Effector CD4-positive, alpha-beta T cell (primary cell): ENCODE measurements around the gene MUC5B.

Source experiments
- DNase-seq: peaks from one replicate; pipeline ENCODE4 v3.0.0-alpha.2; 2020

The MUC5B gene

DNA sequence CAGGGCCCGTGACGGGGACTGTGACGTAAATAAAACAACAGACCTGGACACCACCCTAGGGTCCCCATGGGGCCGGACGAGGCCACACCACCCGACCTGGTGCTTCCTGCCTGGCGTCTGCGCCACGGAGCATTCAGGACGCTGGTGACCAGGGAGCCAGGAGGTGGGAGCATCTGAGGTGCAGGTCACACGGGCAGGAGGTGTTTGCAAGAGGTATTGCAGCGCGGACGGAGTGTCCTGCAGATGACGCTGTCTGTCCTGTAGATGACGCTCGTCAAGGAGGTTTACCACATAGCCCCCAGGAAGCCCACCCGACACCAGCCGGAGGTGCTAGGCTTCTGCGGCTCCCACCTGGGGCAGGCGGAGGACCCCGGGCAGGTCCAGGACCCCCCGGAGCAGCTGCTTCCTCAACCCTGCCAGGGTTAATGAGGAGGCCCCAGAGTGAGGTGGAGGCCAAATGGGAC is 986 bp upstream of the MUC5B start:
- no peak for DNase-seq

DNA sequence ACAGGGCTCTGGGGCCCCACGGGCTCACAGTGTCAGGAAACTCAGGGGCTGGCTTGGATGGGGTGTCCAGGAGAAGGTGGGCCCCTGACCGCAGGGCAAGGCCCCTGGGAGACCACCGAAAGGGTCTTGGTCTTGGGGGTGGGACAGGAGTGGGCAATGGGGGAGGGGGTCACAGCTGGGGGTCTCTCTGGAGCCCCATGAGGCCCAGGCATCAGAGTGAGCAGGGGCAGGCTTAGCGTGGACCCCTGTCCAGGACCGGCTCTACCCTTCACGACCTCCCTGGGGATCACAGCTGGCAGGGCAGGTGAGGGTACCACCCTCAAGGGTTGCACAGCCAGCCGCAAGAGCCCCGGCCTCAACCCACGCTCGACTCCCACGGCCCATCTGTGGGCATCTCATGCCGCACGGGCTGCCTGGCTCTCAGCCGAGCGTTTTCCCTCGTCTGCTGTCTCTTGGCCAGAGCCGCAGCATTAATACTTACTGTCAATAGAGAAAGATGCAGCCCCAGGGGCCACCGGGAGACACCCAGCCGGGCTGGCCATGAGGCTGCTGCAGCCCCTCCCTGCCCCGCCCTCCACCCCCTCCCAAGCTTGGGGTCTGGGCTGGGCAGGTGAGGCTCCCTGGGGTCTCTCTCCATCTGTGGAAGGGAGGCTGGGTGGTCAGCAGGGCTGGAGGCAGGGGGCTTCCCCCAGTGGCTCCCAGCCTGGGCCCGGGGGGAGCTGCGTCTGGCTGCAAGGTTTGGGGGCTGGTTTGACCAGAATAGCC is 662 bp downstream of the MUC5B start:
- no peak for DNase-seq

DNA sequence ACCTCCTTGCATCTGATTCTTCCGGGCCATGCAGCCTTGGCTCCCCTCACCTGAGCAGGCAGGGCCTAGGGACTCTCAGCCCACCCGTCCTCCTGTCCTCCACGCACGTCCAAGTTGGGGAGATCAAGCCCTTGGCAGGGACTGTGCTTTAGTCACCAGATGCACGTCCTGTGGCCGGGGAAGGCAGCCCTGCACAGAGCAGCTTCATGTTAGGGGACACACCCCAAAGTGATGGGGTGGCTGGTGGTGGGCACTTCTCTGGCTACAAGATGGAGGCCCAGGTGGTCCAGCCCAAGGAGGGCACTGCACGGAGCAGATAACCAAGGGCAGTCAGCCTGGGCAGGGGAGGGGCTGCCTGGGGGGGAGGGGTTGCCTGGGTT is 1.2 kb downstream of the MUC5B start:
- DNase-seq = no peak

DNA sequence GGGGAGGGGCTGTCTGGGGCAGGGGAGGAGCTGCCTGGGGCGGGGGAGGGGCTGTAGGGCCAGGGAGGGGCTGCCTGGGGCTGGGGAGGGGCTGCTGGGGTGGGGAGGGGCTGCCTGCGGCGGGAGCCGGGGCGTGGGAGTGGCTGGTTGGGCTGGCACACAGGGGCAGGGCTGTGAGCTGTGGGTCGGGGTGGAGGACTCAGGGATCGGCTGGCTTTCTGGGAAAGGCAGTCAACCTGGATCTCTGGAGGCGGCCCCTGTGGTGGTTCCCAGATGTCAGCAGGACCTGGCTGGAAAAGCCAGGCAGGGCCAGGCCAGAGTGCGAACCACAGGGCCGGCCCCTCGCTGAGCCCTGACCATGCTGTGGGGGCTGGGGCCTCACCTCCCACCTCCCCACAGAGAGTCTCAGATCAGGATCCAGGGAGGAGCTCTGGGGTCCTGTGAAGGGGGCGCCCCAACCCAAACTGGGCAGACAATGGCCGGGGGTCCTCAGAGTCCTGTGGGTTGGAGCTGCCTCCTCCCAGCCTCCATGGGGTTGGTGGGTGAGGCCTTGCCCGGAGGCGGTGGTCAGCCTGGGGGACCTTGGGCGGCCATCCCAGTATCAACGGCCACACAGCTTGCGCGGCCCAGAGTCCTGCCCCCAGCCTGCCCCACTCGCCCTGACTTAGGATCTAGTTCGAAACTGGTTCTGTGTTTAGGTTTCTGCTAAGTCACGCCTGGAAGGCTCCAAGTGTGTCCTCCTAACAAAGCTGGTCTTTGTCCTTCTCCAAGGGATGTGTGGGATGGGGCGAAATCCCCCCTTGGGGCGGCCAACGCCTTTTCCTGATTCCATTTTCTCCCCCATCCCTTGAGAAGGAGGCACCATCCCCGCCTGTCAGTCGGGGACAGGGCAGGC is 1.9 kb downstream of the MUC5B start:
- DNase-seq = no peak

DNA sequence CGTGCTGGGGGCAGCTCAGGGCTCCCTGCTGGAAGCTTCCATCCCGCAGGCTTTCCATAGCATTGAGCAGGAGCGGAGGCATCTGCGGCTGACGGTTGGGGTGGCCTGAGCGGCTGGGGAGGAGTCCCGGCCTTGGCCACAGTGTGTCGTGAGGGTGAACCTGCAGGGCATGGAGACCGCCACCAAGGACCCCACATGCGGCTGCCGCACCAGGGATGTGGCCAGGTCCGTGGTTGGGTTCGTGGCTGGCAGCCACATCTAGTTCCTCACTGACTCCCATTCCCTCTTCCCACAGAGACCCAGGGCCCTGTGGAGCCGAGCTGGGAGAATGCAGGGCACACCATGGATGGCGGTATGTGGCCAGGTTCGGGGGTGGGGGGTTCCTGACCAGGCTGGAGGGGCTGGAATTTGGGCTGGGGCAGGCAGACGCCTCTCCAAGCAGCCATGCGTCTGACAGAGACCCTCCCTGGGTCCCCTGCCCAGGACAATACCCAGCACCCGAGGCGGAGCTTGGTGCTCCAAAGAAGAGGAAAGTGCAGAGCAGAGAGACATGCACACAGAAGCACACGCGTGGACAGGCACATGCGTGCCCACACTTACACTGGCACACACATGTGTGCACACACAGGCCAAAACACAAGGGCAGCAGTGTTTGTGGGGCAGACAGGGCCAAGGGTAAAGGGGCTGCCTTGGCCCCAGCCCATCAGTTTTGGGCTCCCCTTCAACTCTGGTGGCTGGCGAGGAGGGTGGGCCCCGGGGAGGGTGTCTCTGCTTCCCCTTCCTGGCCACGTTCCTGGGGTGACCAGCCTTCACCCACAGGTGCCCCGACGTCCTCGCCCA is 2.7 kb downstream of the MUC5B start:
- DNase-seq = no peak

DNA sequence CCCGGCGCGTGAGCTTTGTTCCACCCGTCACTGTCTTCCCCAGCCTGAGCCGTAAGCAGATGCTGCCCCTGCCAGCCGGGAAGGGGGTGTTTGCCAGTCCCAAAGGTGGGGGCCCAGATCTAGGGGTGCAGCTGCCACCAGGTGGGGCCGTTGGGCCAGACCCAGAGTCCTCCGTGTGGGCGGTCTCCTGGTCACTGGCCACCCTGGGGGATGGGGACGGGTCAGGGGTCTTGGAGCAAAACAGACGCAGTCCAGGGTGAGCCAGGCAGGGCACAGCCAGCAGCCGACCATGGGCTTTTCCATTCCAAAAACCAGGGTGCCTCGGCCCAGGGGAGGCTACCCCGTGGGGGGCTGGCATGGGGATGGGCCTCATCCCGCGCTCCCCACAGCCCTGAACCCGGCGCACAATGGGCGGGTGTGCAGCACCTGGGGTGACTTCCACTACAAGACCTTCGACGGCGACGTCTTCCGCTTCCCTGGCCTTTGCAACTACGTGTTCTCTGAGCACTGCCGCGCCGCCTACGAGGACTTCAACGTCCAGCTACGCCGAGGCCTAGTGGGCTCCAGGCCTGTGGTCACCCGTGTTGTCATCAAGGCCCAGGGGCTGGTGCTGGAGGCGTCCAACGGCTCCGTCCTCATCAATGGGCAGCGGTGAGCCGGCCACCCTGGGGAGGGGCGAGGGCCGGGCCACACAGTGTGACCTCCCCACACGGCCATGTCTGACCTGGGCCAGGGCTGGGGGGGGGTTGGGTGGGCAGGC is 3.5 kb downstream of the MUC5B start:
- no peak for DNase-seq

DNA sequence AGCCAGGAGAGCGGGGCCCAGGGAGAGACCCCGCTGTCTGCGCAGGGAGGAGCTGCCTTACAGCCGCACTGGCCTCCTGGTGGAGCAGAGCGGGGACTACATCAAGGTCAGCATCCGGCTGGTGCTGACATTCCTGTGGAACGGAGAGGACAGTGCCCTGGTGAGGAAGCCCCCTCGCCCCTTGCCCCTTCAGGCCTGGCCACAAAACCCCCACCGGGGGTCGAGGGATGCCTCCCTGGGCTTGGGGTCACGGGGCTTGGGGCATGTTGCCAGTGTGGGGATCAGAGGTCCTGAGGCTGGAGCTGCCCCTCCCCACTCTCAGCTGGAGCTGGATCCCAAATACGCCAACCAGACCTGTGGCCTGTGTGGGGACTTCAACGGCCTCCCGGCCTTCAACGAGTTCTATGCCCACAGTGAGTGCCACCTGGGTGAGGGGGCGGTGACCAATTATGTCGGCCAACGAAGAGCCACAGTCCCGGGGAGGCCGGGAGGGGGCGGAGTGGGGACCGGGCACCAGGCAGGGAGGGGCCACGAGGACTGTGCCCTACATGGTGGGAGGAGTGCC is 4.2 kb downstream of the MUC5B start:
- no peak for DNase-seq

DNA sequence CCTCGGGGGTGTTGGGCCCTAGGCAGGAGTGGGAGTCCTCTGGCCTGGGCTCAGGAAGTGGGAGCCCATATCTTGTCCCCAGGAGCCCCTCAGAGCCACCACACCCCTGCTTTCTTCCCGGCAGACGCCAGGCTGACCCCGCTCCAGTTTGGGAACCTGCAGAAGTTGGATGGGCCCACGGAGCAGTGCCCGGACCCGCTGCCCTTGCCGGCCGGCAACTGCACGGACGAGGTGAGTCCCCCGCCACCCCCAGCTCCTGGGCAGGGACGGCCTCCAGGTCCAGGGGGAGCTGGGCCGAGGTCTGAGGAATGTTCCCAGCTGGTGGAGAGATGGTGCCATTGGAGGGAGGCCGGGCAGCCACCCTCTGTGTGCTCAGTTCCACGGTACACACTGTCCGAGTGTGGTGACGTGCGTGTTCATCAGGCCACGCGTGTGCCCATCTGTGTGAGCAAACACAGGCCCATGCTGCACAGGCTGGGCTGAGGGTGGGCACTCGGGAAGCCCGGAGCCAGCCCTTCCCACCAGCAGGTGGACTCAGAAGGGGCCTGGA is 4.8 kb downstream of the MUC5B start:
- DNase-seq = no peak

DNA sequence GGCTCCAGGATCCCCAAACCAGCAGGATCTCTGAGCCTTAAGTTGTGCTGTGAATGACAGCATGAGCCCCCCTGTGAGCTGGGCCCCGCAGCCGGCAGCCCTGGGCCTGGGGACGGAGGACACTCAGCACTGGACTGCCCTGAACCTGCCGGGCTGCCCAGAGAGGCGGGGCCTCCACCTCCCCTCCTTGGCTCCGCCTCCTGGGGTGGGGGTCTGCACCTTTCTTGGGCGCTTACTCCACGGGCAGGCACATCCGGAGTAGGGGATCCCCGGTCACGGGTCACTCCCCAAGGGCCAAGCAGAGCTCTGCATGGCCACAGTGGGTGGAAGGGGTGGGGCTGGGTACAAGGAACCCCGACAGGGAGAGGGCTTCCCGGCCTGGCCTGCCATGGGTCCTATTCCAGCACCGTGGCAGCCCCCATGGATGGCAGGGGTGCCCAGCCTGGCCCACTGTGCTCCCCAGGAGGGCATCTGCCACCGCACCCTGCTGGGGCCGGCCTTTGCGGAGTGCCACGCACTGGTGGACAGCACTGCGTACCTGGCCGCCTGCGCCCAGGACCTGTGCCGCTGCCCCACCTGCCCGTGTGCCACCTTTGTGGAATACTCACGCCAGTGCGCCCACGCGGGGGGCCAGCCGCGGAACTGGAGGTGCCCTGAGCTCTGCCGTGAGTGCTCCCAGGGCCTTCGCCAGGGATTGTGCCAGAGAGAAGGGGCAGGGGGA is 5.4 kb downstream of the MUC5B start:
- no peak for DNase-seq

DNA sequence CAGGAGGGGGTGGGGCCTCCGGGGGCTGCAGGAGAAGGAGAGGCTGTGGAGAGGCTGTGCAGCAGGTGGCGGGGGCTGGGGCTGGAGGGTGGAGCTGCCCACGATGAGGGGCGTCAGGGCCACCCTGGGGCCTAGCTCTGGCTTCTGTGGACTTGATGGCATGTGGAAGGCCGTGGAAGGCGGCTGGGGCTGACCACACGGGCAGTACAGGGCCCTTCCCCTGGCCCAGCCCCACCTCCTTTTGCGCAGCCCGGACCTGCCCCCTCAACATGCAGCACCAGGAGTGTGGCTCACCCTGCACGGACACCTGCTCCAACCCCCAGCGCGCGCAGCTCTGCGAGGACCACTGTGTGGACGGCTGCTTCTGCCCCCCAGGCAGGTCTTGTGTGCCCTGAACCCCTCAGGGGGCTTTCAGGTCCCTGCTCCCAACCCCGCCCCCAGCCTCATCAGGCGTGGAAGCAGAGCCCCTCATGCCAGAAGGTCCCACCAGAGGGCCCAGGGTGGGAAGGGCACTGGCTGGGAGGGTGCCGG is 6.1 kb downstream of the MUC5B start:
- no peak for DNase-seq

DNA sequence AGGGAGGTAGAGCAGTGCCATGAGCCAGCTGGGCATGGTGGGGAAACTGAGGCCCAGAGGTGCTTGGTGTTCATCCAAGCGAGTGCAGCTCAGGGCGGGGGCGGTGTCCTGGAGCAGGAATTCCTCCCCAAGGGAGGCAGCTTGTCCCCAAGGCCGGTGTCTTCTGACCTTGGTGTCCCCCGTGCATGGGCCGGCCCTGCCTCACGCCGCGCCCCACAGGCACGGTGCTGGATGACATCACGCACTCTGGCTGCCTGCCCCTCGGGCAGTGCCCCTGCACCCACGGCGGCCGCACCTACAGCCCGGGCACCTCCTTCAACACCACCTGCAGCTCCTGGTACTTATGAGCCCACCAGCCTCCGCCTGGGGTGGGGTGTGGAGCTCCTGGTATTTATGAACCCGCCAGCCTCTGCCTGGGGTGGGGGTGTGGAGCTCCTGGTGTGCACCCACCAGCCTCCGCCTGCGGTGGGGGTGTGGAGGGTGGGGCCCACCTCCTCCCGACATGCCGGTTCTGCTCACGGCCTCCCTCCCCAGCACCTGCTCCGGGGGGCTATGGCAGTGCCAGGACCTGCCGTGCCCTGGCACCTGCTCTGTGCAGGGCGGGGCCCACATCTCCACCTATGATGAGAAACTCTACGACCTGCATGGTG is 6.7 kb downstream of the MUC5B start:
- DNase-seq = no peak

DNA sequence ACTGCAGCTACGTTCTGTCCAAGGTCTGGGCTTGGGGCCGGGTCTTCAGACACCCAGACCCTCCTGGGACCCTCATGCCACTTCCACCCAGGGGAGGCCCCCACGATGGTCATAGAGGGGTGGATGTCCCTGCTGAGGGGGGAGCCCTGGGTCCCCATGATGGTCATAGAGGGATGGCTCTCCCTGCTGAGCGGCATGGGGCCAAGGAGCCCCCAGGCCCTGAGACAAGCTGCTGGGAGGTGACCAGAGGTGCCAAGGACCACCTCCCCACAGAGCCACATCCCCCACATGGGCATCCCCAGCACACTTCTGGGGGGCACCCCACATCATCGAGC is 7.2 kb downstream of the MUC5B start:
- no peak for DNase-seq

DNA sequence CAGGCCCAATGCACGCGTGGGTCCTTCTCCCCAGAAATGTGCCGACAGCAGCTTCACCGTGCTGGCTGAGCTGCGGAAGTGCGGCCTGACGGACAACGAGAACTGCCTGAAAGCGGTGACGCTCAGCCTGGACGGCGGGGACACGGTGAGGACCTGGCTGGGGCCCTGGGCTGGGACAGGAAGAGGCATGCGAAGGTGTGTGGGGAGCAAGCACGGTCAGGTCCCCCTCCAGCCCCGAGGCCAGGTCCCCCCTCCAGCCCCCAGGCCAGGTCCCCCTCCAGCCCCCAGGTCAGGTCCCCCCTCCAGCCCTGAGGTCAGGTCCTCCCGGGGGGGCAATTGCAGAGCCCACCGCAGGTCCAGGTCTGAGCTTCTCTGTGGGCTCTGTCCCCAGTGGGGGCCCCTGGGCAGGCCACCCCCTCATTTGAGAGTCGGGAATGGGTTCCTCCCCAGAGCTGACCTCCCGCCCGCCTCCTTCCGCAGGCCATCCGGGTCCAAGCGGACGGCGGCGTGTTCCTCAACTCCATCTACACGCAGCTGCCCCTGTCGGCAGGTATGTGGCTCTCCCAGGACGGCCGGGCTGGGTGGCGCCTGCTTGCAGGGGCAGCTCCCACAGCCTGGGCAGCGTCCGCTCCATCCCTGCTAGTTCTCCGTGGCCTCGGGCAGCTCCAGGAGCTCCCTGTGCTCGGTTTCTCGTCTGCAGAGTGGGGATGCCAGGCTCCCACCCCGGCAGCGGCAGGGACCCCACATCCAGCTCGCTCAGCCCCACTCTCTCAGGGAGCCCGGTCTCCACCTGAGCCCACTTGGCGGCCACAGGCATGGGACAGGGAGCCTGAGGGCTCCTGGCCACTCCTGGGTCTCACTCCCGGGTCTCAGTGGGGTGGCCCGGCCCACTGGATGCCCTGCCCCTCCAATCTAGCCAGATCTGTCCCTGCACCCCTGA is 7.9 kb downstream of the MUC5B start:
- no peak for DNase-seq

DNA sequence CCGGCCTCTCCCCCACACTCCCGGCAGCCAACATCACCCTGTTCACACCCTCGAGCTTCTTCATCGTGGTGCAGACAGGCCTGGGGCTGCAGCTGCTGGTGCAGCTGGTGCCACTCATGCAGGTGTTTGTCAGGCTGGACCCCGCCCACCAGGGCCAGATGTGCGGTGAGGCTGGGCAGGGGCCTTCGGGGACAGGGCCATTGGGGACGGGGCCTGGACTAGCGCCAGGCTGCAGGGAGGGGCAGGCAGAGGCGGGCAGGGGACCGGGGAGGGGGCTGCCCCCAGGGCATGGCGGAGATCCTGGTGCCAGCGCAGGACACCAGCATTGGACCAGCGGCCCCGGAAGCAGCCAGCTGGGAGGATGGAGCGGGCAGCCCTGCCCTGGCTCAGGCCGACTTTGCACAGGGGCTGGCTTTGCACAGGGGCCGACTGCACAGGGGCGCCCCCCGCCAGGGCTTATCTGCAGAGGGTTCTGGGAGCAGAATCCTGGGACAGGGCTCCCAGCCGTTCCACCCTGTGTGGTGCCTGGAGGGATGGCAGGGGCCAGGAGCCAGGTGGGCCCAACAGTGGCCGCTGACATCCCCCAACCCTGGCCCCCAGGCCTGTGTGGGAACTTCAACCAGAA is 8.6 kb downstream of the MUC5B start:
- DNase-seq = no peak

DNA sequence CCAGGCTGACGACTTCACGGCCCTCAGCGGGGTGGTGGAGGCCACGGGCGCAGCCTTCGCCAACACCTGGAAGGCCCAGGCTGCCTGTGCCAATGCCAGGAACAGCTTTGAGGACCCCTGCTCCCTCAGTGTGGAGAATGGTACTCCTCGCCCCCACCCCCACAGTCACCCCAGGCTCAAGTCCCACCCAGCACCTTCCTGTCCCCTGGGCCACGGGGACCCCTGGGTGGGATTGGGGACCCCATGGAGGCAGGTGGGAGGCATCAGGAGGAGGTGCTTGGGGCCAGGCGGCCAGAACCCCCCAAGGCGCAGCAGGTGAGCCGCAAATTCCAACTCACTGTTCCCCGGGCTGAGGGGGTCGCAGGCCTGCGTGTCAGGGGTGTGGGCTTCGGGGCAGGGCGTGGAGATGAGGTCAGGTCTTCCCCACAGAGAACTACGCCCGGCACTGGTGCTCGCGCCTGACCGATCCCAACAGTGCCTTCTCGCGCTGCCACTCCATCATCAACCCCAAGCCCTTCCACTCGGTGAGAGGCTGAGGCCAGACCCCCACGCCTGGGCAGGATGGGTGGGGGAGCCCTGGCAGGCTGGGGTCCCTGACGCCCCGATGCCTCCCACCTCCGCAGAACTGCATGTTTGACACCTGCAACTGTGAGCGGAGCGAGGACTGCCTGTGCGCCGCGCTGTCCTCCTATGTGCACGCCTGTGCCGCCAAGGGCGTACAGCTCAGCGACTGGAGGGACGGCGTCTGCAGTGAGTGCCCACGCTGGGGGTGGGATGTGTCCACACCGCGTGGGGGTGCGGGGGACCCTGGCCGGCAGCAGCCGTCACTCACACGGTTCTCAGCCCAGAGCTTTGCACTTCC is 9.4 kb downstream of the MUC5B start:
- no peak for DNase-seq

DNA sequence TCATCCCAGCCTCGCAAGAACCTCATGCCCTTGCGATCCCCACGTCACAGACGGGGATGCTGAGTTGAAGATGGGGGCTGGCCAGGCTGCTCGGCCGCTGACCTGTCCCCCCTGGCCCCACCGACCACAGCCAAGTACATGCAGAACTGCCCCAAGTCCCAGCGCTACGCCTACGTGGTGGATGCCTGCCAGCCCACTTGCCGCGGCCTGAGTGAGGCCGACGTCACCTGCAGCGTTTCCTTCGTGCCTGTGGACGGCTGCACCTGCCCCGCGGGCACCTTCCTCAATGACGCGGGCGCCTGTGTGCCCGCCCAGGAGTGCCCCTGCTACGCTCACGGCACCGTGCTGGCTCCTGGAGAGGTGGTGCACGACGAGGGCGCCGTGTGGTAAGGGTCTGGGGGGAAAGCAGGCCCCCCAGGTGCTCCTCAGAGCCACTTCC is 10.0 kb downstream of the MUC5B start:
- DNase-seq = no peak

DNA sequence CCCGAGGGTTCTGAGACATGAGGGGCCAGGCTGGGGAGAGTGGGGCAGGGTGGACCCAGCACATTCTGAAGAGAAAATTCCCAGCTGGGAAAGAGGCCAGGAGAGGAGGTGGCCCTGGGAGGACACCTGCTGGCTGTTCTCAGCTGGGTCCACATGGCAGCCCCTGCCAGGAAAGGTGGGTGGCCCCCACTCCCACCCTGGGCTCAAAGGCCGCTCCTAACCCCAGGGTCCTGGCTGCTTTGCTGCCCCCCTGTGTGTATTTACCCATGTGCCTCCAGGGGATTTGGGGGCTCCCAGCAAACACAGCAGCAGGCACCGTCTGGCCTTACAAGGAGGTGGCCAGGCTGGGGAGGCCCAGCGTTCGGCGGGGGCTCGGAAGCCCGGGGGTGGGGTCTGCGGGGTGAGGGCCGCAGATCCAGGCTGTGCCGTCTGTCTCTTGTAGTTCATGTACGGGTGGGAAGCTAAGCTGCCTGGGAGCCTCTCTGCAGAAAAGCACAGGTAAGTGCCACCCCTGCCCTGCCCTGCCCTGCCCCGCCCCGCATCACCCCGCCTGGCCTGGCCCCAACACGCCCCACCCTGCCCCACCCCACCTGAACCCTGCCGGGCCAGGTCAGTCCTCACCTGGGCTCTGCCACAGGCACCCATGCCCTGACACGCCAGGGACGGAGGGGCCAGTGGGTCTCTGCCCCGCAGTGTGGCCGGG is 10.6 kb downstream of the MUC5B start:
- no peak for DNase-seq
